ENCODE data around the gene GSK3A.
A peak's percentile ranks its signal among the peaks of the same experiment; 100 is the strongest.

Gene GSK3A

GRCh38 chr19:42281827-42282762 is 39.7 kb upstream of the GSK3A start (continued):
- no peak for TF ChIP-seq ZNF18 (tag by site-specific recombination; IDR thresholded peaks at IDR 0.05)
- no peak for TF ChIP-seq ZNF449 (tag by site-specific recombination; IDR thresholded peaks at IDR 0.05)
- TF ChIP-seq ZNF792 (tag by site-specific recombination; IDR thresholded peaks at IDR 0.05), result no peak
- no peak for TF ChIP-seq ZNF280D (tag by site-specific recombination; IDR thresholded peaks at IDR 0.05)
- TF ChIP-seq ZNF335 (tag by site-specific recombination; conservative IDR thresholded peaks at IDR 0.05), result peak; percentile 92
- 0 out of 2 replicates have a peak, but pooled peaks have one; percentile 18 for TF ChIP-seq KLF9 (tag by site-specific recombination; IDR thresholded peaks at IDR 0.05; ENCODE audit: low read depth)
- no peak for TF ChIP-seq ZNF624 (tag by site-specific recombination; IDR thresholded peaks at IDR 0.05)
- no peak for TF ChIP-seq ELK4 (IDR thresholded peaks at IDR 0.05; ENCODE audit: borderline replicate concordance, low read depth, low read length)
- no peak for TF ChIP-seq ZNF423 (tag by site-specific recombination; IDR thresholded peaks at IDR 0.05)
- TF ChIP-seq ZNF514 (tag by site-specific recombination; IDR thresholded peaks at IDR 0.05), result no peak
- TF ChIP-seq RBAK (tag by site-specific recombination; IDR thresholded peaks at IDR 0.05), result no peak
- TF ChIP-seq SP3 (tag by site-specific recombination; IDR thresholded peaks at IDR 0.05), result no peak
- no peak for TF ChIP-seq ZNF214 (tag by site-specific recombination; IDR thresholded peaks at IDR 0.05; ENCODE audit: borderline replicate concordance)
- peak; percentile 96 for TF ChIP-seq KLF17 (tag by site-specific recombination; IDR thresholded peaks at IDR 0.05)
- no peak for TF ChIP-seq ZFP41 (tag by site-specific recombination; IDR thresholded peaks at IDR 0.05; ENCODE audit: borderline replicate concordance)
- no peak for TF ChIP-seq ZNF37A (tag by site-specific recombination; IDR thresholded peaks at IDR 0.05)
- no peak for TF ChIP-seq ZNF645 (tag by site-specific recombination; IDR thresholded peaks at IDR 0.05)
- no peak for TF ChIP-seq ZNF529 (tag by site-specific recombination; IDR thresholded peaks at IDR 0.05; ENCODE audit: insufficient replicate concordance)
- no peak for TF ChIP-seq WT1 (tag by site-specific recombination; IDR thresholded peaks at IDR 0.05)
- TF ChIP-seq KLF8 (tag by site-specific recombination; IDR thresholded peaks at IDR 0.05), result peak; percentile 60
- peak; percentile 42; the same call in 1 of the 2 replicates for TF ChIP-seq ZBTB6 (tag by site-specific recombination; IDR thresholded peaks at IDR 0.05)
- no peak for TF ChIP-seq ZNF513 (tag by site-specific recombination; IDR thresholded peaks at IDR 0.05)
- TF ChIP-seq SALL2 (tag by site-specific recombination; IDR thresholded peaks at IDR 0.05; ENCODE audit: borderline replicate concordance), result no peak
- 0 out of 2 replicates have a peak, but pooled peaks have one; percentile 38 for TF ChIP-seq ZNF558 (tag by site-specific recombination; IDR thresholded peaks at IDR 0.05)
- TF ChIP-seq ZNF16 (tag by site-specific recombination; IDR thresholded peaks at IDR 0.05; ENCODE audit: low read depth), result no peak
